ENCODE results near the gene TAS1R1.

Gene TAS1R1

GRCh38 chr1:6591222-6591621 lies 36.1 kb downstream of the TAS1R1 start:
- DNase-seq (ENCODE audit: low read depth), result no peak
- no peak for TF ChIP-seq POLR2A (IDR thresholded peaks at IDR 0.05; ENCODE audit: extremely low read depth, insufficient read length)
- TF ChIP-seq MYC (IDR thresholded peaks at IDR 0.05; ENCODE audit: low read depth, low read length), result no peak
- no peak for TF ChIP-seq MAX (IDR thresholded peaks at IDR 0.05; ENCODE audit: low read depth, low read length)
- no peak for TF ChIP-seq CTCF (IDR thresholded peaks at IDR 0.05; ENCODE audit: low read depth, low read length)
- H3K4me3 ChIP-seq (ENCODE audit: low read depth, low read length), result no peak overlapping the region

GRCh38 chr1:6591644-6592043 lies 36.5 kb downstream of the TAS1R1 start:
- no peak for DNase-seq (ENCODE audit: low read depth)
- TF ChIP-seq MAX (IDR thresholded peaks at IDR 0.05; ENCODE audit: low read depth, low read length) (no peak), MYC (IDR thresholded peaks at IDR 0.05; ENCODE audit: low read depth, low read length) (no peak), POLR2A (IDR thresholded peaks at IDR 0.05; ENCODE audit: extremely low read depth, insufficient read length) (no peak), CTCF (IDR thresholded peaks at IDR 0.05; ENCODE audit: low read depth, low read length) (no peak)
- H3K4me3 ChIP-seq (ENCODE audit: low read depth, low read length), result no peak overlapping the region

- no peak for DNase-seq (ENCODE audit: low read depth)
- TF ChIP-seq MAX (IDR thresholded peaks at IDR 0.05; ENCODE audit: low read depth, low read length) (no peak), CTCF (IDR thresholded peaks at IDR 0.05; ENCODE audit: low read depth, low read length) (no peak), POLR2A (IDR thresholded peaks at IDR 0.05; ENCODE audit: extremely low read depth, insufficient read length) (no peak), MYC (IDR thresholded peaks at IDR 0.05; ENCODE audit: low read depth, low read length) (no peak)
- H3K4me3 ChIP-seq (ENCODE audit: low read depth, low read length), result no peak overlapping the region
These were observed 37.3 kb downstream of the TAS1R1 start for GRCh38 chr1:6592441-6592840.

GRCh38 chr1:6592865-6593593 lies 37.9 kb downstream of the TAS1R1 start:
- H3K4me3 ChIP-seq (ENCODE audit: low read depth, low read length), result no peak overlapping the region
- no peak for DNase-seq (ENCODE audit: low read depth)
- TF ChIP-seq CTCF (IDR thresholded peaks at IDR 0.05; ENCODE audit: low read depth, low read length) (no peak), MYC (IDR thresholded peaks at IDR 0.05; ENCODE audit: low read depth, low read length) (no peak), POLR2A (IDR thresholded peaks at IDR 0.05; ENCODE audit: extremely low read depth, insufficient read length) (no peak), MAX (IDR thresholded peaks at IDR 0.05; ENCODE audit: low read depth, low read length) (no peak)

GRCh38 chr1:6593810-6594209 lies 38.7 kb downstream of the TAS1R1 start:
- DNase-seq (ENCODE audit: low read depth), result no peak
- TF ChIP-seq MAX (IDR thresholded peaks at IDR 0.05; ENCODE audit: low read depth, low read length) (no peak), MYC (IDR thresholded peaks at IDR 0.05; ENCODE audit: low read depth, low read length) (no peak), POLR2A (IDR thresholded peaks at IDR 0.05; ENCODE audit: extremely low read depth, insufficient read length) (no peak), CTCF (IDR thresholded peaks at IDR 0.05; ENCODE audit: low read depth, low read length) (no peak)
- no peak overlapping the region for H3K4me3 ChIP-seq (ENCODE audit: low read depth, low read length)

Measured in NB4 (cell line).